Ovary (tissue), 3 donors: ENCODE results near the gene LIPI.

Experiments
- EP300 ChIP-seq: sonication (generic); formaldehyde crosslinking; IDR thresholded peaks from one replicate; pipeline ENCODE4 v1.6.1; 2017; ENCODE audit warnings: antibody characterized with exemption
- POLR2A ChIP-seq: fragments of 450-650 bp; IDR thresholded peaks from one replicate; pipeline ENCODE4 v1.6.1; 2017; ENCODE audit warnings: antibody characterized with exemption, mild to moderate bottlenecking, moderate library complexity
- TF ChIP-seq, protein P1 (sequence below), 3 donors: fragments of 450-650 bp in 2 of 3; fragments of 200-600 bp in 1 of 3; IDR thresholded peaks; one replicate each; pipeline versions ENCODE4 v1.5.1 to v1.8.0; 2016 to 2022; ENCODE audit warnings: antibody characterized with exemption in 3 of 3, mild to moderate bottlenecking in 1 of 3
- donor health status: DM: no; HTN: no; CAD: no.

DNA sequence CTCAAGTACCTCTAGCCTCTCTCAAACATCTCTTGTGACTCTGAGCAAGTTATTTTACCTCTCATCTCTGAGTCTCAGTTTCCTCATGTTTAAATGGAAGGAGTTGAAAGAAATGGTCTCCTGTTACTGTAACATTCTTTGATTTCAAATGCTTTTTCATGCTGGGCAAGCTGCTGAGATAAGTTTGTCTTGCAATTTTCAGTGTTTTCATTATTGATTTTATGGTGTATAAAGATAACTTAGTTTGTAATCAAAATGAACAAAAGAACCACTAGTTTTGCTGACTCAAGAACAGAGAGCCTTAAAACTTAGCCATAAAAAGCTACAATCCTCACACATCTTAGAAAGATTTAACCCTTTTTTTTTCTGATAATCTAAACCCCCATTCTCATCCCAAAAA, 4.5 kb downstream of the LIPI start:
- TF ChIP-seq, protein P1, sequence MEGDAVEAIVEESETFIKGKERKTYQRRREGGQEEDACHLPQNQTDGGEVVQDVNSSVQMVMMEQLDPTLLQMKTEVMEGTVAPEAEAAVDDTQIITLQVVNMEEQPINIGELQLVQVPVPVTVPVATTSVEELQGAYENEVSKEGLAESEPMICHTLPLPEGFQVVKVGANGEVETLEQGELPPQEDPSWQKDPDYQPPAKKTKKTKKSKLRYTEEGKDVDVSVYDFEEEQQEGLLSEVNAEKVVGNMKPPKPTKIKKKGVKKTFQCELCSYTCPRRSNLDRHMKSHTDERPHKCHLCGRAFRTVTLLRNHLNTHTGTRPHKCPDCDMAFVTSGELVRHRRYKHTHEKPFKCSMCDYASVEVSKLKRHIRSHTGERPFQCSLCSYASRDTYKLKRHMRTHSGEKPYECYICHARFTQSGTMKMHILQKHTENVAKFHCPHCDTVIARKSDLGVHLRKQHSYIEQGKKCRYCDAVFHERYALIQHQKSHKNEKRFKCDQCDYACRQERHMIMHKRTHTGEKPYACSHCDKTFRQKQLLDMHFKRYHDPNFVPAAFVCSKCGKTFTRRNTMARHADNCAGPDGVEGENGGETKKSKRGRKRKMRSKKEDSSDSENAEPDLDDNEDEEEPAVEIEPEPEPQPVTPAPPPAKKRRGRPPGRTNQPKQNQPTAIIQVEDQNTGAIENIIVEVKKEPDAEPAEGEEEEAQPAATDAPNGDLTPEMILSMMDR (IDR thresholded peaks at IDR 0.05): no peak
- no peak for TF ChIP-seq POLR2A
- no peak for TF ChIP-seq EP300
